Neural progenitor cell (in vitro differentiated cells): ENCODE data around the gene CELA3B.

ENCODE experiments used
- CTCF ChIP-seq: fragments of 200-600 bp; sonication (generic); IDR thresholded peaks from 2 replicates; pipeline ENCODE4 v1.5.1; 2017; ENCODE audit warnings: antibody characterized with exemption, mild to moderate bottlenecking
- EZH2 ChIP-seq: fragments of 200-600 bp; sonication (generic); IDR thresholded peaks from 2 replicates; pipeline ENCODE4 v1.6.1; 2017; ENCODE audit warnings: antibody characterized with exemption, mild to moderate bottlenecking, moderate library complexity
- EZH2phosphoT487 ChIP-seq: fragments of 200-600 bp; sonication (generic); IDR thresholded peaks from 2 replicates; pipeline ENCODE4 v1.6.1; 2017; ENCODE audit warnings: antibody characterized with exemption

DNA sequence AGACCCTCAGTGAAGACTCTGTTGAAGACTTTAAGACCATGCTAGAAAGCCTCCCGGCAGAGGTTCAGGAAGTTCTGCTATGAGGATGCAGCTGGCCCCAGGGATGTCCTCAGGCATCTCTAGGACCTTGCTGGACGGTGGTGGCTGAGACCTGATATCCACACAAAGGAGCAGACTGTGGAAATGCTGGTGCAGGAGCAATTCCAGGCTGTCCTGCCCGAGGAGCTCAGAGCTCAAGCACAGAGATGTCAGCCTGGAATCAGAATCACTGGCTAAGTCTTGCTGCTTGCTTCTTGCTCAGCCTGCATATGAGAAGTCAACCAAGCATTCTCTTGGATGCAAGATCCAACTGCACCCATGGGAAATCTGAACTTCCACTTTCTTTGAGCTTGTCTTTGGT is 53.7 kb downstream of the CELA3B start:
- no peak for TF ChIP-seq CTCF
- TF ChIP-seq EZH2: no peak
- no peak for TF ChIP-seq EZH2phosphoT487
